ENCODE results near the gene RGPD8. TPM values are rescaled to one million over a fixed set of nuclear protein-coding genes. Genes with fewer than 3 reads are reported as not detected.
"Not testable (repeated sequence)": the region's sequence is repeated elsewhere in the genome, so short reads cannot be mapped to it uniquely, and the experiment has no call there.

Gene RGPD8
- total and polyA plus RNA-seq, 2 donors = 3.8 to 55.9 TPM

GRCh38 chr2:112431587-112432295, 1.7 kb downstream of the RGPD8 start:
- not testable (repeated sequence) for H3K4me3 ChIP-seq (ENCODE audit: low read depth, low read length); DNase-seq (ENCODE audit: extremely low spot score)

GRCh38 chr2:112424553-112424952, 8.9 kb downstream of the RGPD8 start:
- H3K4me1 ChIP-seq (ENCODE audit: insufficient read depth); H3K27ac ChIP-seq (ENCODE audit: low read depth); H3K4me3 ChIP-seq (ENCODE audit: low read depth, low read length); H3K36me3 ChIP-seq (ENCODE audit: insufficient read depth); DNase-seq (ENCODE audit: extremely low spot score): not testable (repeated sequence)
- WGBS = 100% methylated on average over 2 of the region's 3 CpGs

More at GRCh38 chr2:112431587-112432295, 1.7 kb downstream of the RGPD8 start:
- H3K36me3 ChIP-seq (ENCODE audit: insufficient read depth); H3K27ac ChIP-seq (ENCODE audit: low read depth); H3K4me1 ChIP-seq (ENCODE audit: insufficient read depth): not testable (repeated sequence)
- 81% methylated on average over 21 of the region's 21 CpGs for WGBS

- not testable (repeated sequence) for H3K27ac ChIP-seq (ENCODE audit: low read depth); H3K4me1 ChIP-seq (ENCODE audit: insufficient read depth); DNase-seq (ENCODE audit: extremely low spot score); H3K36me3 ChIP-seq (ENCODE audit: insufficient read depth); H3K4me3 ChIP-seq (ENCODE audit: low read depth, low read length)
- 77% methylated on average over 3 of the region's 3 CpGs for WGBS
Measured at GRCh38 chr2:112416860-112417259, 16.6 kb downstream of the RGPD8 start.

- WGBS = 96% methylated on average over 7 of the region's 7 CpGs
- not testable (repeated sequence) for H3K36me3 ChIP-seq (ENCODE audit: insufficient read depth); H3K4me3 ChIP-seq (ENCODE audit: low read depth, low read length); H3K4me1 ChIP-seq (ENCODE audit: insufficient read depth); H3K27ac ChIP-seq (ENCODE audit: low read depth); DNase-seq (ENCODE audit: extremely low spot score)
Measured at GRCh38 chr2:112360055-112360454, 73.4 kb downstream of the RGPD8 start.

GRCh38 chr2:112354335-112354734, 79.1 kb downstream of the RGPD8 start:
- WGBS = 87% methylated on average over 2 of the region's 2 CpGs
- not testable (repeated sequence) for H3K4me3 ChIP-seq (ENCODE audit: low read depth, low read length); H3K4me1 ChIP-seq (ENCODE audit: insufficient read depth); DNase-seq (ENCODE audit: extremely low spot score); H3K27ac ChIP-seq (ENCODE audit: low read depth); H3K36me3 ChIP-seq (ENCODE audit: insufficient read depth)

- 93% methylated on average over 15 of the region's 25 CpGs for WGBS
- H3K4me1 ChIP-seq (ENCODE audit: insufficient read depth); H3K27ac ChIP-seq (ENCODE audit: low read depth); H3K36me3 ChIP-seq (ENCODE audit: insufficient read depth); DNase-seq (ENCODE audit: extremely low spot score); H3K4me3 ChIP-seq (ENCODE audit: low read depth, low read length): not testable (repeated sequence)
Measured at GRCh38 chr2:112352809-112353603, 80.4 kb downstream of the RGPD8 start.

- H3K4me3 ChIP-seq (ENCODE audit: low read depth, low read length); H3K36me3 ChIP-seq (ENCODE audit: insufficient read depth); DNase-seq (ENCODE audit: extremely low spot score); H3K4me1 ChIP-seq (ENCODE audit: insufficient read depth); H3K27ac ChIP-seq (ENCODE audit: low read depth): not testable (repeated sequence)
- 86% methylated on average over 2 of the region's 2 CpGs for WGBS
Measured at GRCh38 chr2:112352292-112352691, 81.2 kb downstream of the RGPD8 start.

GRCh38 chr2:112345030-112346027, 88.1 kb downstream of the RGPD8 start:
- Histone ChIP-seq H3K27ac (ENCODE audit: low read depth) (no peak overlapping the region), H3K4me1 (ENCODE audit: insufficient read depth) (no peaks in the 10 kb centered on the region), H3K36me3 (ENCODE audit: insufficient read depth) (no peaks in the 10 kb centered on the region), H3K4me3 (ENCODE audit: low read depth, low read length) (no peak overlapping the region)
- DNase-seq (ENCODE audit: extremely low spot score) = no peak
- WGBS = 93% methylated on average over 30 of the region's 30 CpGs

- Histone ChIP-seq H3K36me3 (ENCODE audit: insufficient read depth) (no peaks in the 10 kb centered on the region), H3K4me3 (ENCODE audit: low read depth, low read length) (no peak overlapping the region), H3K4me1 (ENCODE audit: insufficient read depth) (no peaks in the 10 kb centered on the region), H3K27ac (ENCODE audit: low read depth) (no peak overlapping the region)
- no peak for DNase-seq (ENCODE audit: extremely low spot score)
- 43% methylated on average over 1 of the region's 1 CpG for WGBS
Measured at GRCh38 chr2:112343827-112344585, 89.4 kb downstream of the RGPD8 start.

- no peak for DNase-seq (ENCODE audit: extremely low spot score)
- Histone ChIP-seq H3K27ac (ENCODE audit: low read depth) (no peak overlapping the region), H3K4me3 (ENCODE audit: low read depth, low read length) (no peak overlapping the region), H3K4me1 (ENCODE audit: insufficient read depth) (no peaks in the 10 kb centered on the region), H3K36me3 (ENCODE audit: insufficient read depth) (no peaks in the 10 kb centered on the region)
- 69% methylated on average over 2 of the region's 2 CpGs for WGBS
Measured at GRCh38 chr2:112342067-112342550, 91.3 kb downstream of the RGPD8 start.

- Histone ChIP-seq H3K36me3 (ENCODE audit: insufficient read depth) (no peaks in the 10 kb centered on the region), H3K4me3 (ENCODE audit: low read depth, low read length) (no peak overlapping the region), H3K4me1 (ENCODE audit: insufficient read depth) (no peaks in the 10 kb centered on the region), H3K27ac (ENCODE audit: low read depth) (no peak overlapping the region)
- DNase-seq (ENCODE audit: extremely low spot score) = no peak
- WGBS = 83% methylated on average over 9 of the region's 9 CpGs
Measured at GRCh38 chr2:112340475-112341267, 92.8 kb downstream of the RGPD8 start.

- no peak overlapping the region for H3K27ac ChIP-seq (ENCODE audit: low read depth)
- no peak for DNase-seq (ENCODE audit: extremely low spot score)
- 51% methylated on average over 2 of the region's 2 CpGs for WGBS
- no peaks in the 10 kb centered on the region for H3K36me3 ChIP-seq (ENCODE audit: insufficient read depth)
- no peaks in the 10 kb centered on the region for H3K4me1 ChIP-seq (ENCODE audit: insufficient read depth)
- no peak overlapping the region for H3K4me3 ChIP-seq (ENCODE audit: low read depth, low read length)
Measured at GRCh38 chr2:112339986-112340385, 93.5 kb downstream of the RGPD8 start.

All from urinary bladder (tissue), 4 donors.